Stimulated activated CD4-positive, alpha-beta T cell treated with anti-CD3 and anti-CD28 coated beads, Interleukin-1b, Interleukin-23, amount 100 ng/mL, for 4 hours (primary cell): Measurements from ENCODE around the gene SYNJ1.
A peak's percentile ranks its signal among the peaks of the same experiment; 100 is the strongest.
"Not testable (repeated sequence)": the region's sequence is repeated elsewhere in the genome, so short reads cannot be mapped to it uniquely, and the experiment has no call there.

ENCODE experiments used
- DNase-seq, 2 donors: peaks; one replicate each; pipeline ENCODE4 v3.0.0-alpha.2; 2020; ENCODE audit warnings: low read depth in 2 of 2

Gene SYNJ1, protein sequence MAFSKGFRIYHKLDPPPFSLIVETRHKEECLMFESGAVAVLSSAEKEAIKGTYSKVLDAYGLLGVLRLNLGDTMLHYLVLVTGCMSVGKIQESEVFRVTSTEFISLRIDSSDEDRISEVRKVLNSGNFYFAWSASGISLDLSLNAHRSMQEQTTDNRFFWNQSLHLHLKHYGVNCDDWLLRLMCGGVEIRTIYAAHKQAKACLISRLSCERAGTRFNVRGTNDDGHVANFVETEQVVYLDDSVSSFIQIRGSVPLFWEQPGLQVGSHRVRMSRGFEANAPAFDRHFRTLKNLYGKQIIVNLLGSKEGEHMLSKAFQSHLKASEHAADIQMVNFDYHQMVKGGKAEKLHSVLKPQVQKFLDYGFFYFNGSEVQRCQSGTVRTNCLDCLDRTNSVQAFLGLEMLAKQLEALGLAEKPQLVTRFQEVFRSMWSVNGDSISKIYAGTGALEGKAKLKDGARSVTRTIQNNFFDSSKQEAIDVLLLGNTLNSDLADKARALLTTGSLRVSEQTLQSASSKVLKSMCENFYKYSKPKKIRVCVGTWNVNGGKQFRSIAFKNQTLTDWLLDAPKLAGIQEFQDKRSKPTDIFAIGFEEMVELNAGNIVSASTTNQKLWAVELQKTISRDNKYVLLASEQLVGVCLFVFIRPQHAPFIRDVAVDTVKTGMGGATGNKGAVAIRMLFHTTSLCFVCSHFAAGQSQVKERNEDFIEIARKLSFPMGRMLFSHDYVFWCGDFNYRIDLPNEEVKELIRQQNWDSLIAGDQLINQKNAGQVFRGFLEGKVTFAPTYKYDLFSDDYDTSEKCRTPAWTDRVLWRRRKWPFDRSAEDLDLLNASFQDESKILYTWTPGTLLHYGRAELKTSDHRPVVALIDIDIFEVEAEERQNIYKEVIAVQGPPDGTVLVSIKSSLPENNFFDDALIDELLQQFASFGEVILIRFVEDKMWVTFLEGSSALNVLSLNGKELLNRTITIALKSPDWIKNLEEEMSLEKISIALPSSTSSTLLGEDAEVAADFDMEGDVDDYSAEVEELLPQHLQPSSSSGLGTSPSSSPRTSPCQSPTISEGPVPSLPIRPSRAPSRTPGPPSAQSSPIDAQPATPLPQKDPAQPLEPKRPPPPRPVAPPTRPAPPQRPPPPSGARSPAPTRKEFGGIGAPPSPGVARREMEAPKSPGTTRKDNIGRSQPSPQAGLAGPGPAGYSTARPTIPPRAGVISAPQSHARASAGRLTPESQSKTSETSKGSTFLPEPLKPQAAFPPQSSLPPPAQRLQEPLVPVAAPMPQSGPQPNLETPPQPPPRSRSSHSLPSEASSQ (N-terminal part only)

DNA sequence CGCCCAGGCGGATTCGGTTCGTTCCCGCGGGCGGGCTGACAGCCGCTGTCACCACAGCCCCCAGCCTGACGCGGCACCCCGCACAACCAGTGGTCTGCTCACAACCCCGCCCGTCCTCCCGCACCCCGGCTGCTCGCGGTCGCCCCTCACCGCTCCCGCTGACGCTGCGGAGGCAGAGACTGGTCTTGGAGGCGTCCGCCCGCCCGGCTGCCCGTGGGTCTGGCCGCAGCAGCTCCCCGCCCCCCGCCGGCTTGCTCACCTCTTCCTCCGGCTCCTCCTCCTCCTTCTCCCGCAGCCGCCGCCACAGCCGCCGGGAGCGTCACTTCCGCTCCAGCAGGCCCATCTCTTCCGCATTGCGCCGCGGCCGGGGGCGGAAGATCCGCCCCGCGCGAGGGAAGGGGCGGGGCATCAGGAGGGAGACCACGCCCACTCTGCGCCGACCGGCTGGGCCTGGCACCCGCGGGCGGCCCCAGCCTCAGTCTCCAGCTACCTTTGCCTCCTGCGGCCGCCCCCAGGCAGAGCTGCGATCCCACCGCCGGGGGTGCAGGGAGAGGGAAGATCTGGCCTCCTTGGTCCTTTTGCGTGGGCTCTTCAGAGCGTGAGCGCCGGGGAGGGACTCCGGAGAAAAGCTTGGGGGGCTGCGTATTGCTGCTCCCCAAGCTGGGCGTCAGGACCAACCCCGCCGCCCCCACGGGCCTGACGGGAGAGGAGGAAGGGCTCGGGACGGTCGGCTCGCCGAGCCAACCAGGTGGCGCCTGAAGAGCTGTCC lies at the start of gene SYNJ1:
Gene SYNJ1, minus strand, starts transcription at position 327 of the 769 bp plus-strand sequence. CDS start 1,118 bp downstream, outside the sequence.
- DNase-seq, result peak; percentile 90 to 91

DNA sequence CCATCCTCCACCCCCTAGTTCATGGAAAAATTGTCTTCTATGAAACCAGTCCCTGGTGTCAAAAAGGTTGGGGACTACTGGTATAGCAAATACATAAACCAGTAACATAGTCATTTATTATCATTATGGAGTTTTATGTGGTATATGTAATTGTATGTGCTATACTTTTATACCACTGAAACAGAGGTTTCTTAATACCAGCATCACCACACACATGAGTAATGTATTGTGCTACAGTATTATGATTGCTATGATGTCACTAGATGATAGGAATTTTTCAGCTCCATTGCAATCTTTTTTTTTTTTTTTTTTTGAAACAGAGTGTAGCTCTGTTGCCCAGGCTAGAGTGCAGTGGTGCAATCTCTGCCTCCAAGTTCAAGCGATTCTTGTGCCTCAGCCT lies 49.5 kb upstream of the SYNJ1 start:
- DNase-seq, result no peak

DNA sequence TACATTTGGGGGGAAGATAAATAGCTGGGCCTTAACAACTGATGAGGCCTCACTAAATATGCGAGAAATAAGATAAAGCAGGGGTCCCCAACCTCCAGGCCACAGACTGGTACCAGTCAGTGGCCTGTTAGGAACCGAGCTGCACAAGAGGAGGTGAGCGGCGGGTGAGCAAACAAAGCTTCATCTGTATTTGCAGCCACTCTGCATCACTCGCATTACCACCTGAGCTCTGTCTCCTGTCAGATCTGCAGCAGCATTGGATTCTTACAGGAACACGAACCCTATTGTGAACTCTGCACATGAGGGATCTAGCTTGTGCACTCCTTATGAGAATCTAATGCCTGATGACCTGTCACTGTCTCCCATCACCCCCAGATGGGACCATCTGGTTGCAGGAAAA lies 48.9 kb upstream of the SYNJ1 start:
- no peak for DNase-seq

DNA sequence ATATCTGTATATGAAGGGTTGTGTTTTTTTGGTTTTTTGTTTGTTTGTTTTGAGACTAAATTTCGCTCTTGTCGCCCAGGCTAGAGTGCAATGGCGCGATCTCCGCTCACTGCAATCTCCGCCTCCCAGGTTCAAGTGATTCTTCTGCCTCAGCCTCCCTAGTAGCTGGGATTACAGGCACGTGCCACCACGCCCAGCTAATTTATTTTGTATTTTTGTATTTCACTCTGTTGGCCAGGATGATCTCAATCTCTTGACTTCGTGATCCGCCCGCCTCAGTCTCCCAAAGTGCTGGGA lies 45.2 kb upstream of the SYNJ1 start:
- DNase-seq, result not testable (repeated sequence)

DNA sequence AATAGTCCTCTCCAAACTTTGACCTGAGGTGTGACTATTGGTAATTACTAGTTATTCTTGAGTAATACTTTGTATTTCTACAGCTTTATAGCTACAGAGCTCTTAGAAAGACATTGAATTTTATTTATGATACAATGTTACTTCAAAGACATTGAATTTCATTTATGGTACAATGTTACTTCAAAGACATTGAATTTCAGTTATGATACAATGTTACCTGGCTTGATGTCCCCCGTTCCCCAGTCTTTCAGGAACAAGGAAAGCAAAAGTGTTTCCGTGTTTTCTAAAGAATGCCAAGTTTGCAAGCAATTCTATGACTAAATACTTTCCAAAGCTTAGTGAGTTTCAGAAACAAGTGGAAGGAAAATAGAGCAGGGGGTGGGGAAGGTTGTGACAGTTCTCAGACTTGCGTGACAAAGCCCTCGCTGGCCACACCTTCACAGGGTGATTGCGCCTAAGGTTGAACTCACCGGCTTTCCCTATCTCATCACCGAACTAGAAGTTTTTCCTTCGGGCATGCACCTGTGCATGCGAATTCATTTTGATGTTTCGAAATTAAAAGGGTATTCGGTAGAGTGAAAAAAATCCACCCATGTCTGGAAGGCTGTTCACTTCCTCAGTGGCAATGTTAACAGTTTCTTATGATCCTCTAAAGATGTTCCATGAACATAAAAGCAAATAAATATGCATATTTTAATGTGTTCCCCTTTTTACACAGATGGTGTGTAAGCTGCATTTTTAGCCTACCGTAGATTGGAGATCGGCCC lies 44.7 kb upstream of the SYNJ1 start:
- DNase-seq, result peak; percentile 53 to 55

DNA sequence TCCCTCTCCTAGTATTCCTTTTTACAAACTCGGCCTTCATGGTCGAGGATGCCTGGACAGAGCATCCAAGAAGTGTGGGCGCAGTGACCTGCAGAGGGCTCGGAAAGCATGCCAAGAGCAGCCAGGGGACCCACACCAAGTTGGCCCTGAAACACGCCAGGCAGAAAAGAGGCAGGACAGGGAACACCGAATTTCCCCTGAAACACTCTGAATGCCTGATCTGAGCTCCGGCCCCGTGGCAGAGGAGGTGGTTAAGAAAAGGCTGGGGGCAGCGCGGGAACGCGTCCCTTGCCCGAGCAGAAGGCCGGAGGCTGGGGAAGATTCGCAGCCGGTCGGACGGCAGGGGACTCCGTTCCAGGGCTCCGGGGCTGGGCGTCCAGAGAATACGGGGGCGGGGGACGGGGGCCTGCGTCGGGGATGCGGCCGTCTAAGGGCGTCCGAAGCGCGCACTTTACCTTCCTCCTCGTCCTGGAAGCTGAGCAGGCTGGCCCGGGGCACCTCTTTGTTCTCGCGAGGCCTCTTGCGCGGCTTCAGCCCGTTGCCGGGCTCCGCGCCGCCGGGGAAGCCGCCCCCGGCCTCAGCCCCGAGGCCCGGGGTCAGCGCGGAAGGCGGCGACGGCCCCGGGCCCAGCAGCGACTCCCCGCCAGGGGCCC lies 43.2 kb upstream of the SYNJ1 start:
- peak in 1 of 2 donors; percentile 10 for DNase-seq

DNA sequence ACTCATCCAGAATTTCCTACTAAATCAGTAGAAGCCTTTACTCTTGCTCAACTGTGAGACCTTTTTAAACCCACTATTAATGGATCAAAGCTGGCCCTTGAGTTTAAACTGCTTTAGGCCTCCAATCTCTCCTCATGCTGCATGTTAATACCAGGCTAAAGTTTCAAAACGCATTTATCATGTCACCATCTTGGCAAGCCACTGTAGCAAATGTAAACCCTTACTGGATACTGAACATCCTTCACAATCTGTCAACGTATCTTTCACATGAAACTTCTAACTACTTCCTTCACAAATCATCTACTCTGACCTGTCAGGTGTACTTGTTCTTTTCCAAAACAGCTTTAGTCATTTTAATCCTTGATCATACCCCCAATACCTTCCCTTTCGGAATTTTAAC lies 40.7 kb upstream of the SYNJ1 start:
- DNase-seq, result no peak

DNA sequence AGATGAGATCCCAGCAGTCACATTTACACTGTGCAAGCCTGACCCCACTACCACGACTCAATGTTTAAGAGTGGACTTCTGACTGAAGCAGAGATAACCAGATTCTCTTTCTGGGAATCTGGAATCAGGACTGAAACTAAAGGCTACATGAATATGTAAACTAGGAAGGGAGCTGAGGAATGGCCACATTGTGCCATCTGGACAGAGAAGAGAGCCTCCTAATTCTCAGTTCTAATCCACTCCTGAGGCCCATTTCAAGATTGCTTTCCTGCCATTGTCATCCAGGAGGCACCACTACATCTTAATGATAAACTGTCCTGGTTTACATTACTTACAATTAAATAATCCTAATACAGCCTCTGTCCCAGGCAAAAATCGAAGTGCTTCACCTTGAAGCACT lies 37.2 kb upstream of the SYNJ1 start:
- no peak for DNase-seq

DNA sequence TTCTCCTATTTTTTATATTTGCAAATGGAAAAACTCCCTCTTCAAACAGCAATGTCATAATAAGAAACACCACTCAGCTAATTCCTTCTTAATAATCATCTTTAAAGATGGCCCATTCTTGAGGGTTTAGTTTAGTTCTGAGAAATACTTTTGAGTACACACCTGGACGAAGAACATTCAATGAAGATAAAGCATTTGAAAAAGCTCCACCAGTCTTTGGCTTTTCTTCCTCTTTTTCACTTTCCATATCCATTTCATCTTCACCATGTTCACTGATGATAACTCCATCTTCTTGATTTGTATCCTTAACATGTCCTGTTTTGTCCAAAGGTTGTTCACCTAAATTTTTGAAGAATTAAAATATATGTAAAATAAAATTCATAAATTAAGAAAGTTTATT lies 36.4 kb upstream of the SYNJ1 start:
- no peak for DNase-seq

DNA sequence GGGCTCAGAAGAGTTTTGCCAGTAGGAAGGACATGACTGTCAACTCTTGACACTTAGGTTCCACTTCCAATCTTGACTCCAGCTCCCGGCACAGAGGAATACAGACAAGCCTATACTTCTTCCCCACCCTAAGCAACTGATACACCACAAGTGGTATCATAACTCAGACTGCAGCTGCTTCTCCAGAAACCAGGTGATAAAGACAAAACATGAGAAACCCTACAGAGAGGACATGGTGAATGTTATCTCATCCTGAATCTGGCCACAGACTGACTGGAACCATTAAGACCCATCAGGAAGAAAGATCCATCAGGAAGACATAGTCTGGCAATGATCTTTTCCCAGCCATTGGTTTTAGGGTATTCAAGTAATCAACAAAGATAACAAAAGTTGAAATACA lies 30.0 kb upstream of the SYNJ1 start:
- DNase-seq, result no peak

DNA sequence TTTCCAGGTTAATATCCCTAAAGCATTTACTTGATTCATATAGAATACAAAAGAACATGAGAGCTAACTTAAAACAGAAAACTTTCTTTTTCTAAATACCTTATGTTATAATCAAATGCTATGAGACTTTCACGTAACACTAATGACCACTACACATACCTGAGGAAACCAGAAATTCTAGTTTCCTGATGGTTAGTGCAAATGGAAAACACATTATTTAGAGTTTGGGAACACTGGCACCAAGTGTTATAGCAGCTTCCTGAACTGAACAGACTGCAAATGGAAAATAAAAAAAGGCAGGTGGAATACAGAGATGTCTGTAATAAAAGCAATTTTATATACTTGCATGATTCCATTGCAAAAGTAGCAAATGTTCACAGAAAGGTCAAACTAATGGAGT lies 28.3 kb upstream of the SYNJ1 start:
- no peak for DNase-seq

DNA sequence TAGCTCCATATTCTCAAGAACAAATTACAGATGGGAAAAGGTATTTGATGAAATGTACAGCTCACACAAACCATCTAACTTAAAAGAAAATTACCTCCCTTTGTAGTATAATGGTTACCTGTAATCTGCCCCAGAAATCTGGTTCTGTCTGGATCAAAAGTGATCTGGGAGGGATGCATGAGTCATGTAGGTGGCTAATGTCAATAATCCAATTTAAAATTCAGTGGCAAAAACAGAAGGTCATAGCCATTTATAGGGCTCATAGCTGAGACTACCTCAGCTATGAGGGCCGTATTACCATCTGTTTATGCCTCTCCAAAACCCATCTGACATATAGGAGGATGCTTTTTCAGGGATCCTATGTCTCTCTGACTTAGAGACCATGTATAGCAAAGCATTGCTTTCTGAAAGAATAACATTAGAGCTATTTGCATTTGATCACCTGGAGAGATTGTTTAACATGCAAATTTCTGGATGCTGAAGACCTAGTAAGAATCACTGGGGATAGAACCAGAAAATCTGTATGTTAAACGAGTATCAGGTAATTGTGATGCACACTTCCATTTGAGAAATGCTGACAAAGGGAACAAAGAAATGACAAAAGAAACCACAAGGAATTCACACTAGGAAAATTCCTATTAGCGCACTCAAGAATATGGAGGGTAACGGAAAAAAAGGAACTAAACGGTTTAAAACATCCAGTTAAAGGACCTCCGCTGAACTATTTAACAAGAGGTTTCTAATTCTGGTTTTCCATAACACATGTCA lies 26.2 kb upstream of the SYNJ1 start:
- DNase-seq, result no peak

DNA sequence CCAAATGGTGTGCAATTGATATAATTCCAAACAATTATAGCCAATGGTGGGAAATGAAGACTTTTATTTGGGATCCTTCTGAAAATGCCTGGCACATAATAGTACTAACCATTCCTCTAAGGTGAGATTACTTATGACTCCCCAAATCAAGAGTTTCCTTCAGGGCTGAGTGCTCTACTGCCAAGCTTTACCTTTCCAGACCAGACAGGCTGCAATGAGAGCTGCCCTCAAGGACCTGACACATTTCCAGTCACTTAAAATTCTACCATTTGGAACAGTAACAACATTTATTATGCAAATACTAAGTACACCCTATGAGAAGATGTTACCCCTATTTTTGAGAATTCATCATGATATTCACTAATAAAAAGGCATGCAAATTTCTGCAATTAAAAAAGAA lies 22.6 kb upstream of the SYNJ1 start:
- DNase-seq, result no peak

DNA sequence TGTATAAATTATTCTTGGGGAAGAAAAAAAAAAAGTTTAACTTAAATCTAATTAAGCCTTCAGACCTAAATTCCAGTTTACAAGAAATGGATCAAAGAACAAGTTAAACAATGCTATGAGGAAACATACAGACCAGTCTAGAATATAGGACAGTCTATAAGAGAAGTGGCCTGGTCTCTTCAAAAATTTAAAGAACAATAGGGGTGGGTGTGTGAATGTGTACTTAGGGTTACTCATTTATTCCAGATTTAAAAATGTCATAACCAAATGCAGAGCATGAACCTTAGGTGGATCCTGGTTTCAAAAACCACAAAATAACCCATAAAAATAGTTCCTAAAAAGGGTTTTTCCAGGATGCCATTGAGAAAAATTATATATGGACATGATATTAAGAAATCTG lies 21.8 kb upstream of the SYNJ1 start:
- DNase-seq, result no peak

DNA sequence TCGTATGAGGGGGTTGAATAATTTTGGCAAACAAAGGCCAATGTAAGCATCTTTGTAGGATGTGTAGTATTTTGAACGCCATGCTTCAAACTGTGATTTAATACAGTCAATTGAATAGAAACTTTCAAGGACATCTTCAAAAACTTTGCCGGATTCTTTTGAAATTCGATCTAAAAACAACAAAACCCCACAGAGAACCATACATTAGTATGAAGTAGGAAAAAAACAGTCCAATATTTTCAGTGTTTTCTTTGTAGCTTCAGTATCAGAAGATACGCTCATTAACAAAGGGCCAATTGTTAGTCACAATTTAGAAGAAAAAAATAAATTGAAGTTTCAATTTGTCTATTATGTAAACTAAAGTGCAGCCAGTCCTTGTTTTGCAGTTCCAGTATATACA lies 20.7 kb upstream of the SYNJ1 start:
- DNase-seq, result no peak

DNA sequence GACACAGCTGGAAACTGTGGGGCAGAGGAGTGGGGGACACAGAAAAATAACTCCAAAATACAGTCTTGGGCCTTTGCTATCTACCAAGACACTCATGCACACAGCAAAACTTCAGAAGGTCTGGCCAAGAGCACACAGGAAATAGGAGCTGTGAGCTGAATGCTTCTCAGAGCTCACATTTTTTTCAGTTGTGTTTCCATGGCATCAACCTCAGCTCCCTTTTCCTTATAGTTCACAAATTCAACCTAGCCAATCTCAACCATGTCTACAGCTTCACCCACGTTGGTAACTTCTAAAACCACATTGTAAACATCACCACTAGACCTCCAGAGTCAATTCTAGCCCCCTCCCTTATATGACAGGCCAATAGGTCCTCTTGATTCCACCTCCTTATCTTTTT lies 19.6 kb upstream of the SYNJ1 start:
- no peak for DNase-seq

DNA sequence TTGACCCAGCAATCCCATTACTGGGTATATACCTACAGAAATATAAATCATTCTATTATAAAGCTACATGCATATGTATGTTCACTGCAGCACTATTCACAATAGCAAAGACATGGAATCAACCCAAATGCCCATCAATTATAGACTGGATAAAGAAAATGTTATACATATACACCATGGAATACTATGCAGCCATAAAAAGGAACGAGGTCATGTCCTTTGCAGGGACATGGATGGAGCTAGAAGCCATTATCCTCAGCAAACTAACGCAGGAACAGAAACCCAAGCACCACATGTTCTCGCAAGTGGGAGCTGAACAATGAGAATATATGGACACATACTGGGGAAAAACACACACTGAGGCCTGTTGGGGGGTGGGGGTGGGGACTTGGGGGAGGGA lies 18.9 kb upstream of the SYNJ1 start:
- DNase-seq, result not testable (repeated sequence)

DNA sequence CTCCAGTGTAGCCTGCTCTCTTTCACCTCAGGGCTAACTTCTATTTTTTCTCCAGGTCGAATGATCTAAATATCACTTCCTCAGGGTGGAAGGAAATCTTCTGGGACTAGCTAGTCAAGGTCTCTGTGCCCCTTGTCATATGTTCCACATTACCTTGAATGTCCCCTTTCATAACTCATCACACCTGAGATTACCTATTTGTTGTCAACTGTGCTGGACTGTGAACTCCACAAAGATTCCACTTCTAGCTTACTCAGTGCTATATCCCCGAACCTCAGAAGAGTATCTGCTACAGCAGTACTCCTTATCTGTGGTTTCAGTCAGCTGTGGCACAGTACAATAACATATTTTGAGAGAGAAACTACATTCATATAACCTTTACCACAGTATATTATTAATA lies 14.6 kb upstream of the SYNJ1 start:
- no peak for DNase-seq

DNA sequence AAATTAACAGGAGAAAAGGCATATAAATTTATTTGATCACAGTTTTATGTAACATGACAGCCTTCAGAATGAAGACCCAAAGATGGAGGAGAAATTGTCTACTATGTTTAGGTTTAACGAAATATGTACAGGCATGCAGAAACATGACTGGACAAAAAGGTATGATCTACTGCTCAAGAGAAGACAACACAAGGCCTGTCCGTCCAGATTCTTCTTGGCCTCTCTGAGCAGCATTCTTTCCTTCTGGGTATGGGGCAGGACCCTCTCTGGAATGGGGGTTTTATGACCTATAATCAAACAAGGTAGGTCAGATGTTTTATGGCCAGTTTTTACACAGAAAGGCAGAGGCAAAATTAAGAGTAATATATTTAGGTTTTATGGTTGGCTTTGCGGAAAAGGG lies 13.5 kb upstream of the SYNJ1 start:
- no peak for DNase-seq
